Fibroblast of skin of right biceps (primary cell): ENCODE data around the gene IPO11.
"Not testable (repeated sequence)": the region's sequence is repeated elsewhere in the genome, so short reads cannot be mapped to it uniquely, and the experiment has no call there.

ENCODE experiments used
- DNase-seq: peaks from one replicate; pipeline ENCODE4 v3.0.0-alpha.2; 2013

Gene IPO11

DNA sequence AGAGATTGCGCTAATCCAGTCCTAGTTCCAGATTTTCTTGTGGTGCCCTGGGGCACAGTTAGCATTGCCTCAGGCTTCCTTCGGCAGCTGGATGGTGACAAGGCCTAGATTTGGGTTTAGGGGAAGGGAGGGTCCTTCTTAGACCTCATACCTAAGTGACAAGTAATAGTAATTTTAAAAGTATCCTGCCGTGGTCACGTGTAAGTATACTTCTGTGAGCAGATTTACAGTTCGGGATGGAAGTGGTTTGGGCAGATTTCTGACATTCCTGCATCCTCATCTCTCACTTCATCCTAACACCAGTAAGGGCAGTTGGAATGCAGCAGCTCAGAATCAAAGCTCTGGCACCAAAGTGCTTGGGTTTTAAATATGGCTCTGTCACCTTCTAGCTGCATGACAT is 237.6 kb downstream of the IPO11 start:
- DNase-seq, result peak; percentile 29

DNA sequence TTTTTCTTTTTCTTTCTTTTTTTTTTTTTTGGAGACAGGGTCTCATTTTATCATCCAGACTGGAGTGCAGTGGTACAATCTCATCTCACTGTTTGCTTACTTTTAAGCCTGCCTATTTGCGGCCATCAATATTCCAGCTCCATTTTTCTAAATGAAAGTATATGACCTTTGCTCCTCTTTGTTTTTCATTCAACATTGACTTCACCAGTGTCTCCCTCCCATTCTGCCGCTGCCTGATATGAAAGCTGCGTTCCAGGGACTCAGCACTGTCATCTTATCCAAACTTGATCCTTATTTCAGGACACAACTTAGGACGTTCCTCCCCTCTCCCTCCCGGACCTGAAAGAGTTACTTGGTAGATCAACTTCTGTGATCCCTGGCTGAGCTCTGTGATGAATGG is 239.7 kb downstream of the IPO11 start:
- DNase-seq, result no peak

DNA sequence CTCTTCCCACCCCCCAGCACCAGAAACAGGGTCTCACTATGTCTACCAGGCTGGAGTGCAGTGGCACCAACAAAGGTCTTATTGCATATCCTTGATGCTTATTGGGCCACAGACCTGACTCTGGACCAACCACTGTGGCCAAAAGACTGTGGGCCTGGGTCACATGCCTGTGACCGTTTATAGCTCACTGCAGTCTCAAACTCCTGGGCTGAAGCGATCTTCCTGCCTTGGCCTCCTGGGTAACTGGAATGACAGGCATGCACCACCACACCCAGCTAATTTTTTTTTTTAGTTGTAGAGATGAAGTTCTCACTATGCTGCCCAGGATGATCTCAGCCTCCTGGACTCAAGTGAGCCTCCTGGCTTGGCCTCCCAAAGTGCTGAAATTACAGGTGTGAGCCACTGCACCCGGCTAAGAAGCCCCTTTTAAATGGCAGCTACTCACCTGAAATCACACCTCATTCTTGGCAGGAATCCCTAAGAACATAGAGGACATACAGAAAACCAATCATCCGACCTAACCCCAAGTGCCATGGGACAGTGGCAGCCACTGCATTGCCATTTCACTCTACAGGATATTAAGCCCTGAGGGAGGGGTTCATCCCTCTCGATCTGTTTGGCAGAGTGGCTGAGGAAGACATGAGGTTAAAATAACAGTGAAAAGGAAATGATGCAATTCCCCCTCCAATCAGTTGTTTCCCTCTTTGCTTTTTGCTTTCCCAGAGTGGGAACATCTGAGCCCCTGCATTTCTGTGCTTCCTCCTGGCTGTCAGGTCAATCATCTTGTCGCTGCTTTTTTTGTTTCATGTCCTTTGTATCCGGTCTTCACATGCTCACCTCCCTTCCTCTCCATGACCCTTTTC is 240.7 kb downstream of the IPO11 start:
- DNase-seq, result no peak

DNA sequence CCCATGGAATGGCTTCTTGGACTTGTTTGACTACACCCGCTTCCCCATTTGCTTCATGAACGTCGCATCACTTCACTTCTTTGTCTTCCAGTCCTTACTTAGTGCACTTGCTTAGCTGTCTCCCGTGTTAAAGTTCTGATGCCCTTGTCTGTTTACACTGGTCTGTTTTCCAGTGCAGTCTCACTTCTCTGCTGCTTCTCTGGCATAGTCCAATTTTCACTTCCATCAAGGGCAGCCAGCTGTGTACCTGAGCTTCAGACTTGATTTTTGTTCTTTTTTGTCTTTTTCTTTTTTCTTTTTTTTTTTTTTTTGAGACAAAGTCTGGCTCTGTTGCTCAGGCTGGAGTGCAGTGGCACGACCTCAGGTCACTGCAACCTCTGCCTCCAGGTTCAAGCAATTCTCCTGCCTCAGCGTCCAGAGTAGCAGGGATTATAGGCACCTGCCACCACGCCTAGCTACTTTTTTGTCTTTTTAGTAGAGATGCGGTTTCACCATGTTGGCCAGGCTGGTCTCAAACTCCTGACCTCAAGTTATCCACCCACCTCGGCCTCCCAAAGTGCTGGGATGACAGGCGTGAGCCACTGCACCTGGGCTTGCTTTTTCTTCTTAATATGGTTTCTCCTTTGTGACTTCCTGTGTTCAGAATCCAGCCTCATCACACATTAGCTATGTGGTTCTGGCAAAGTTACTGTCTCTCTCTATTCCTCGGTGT is 241.5 kb downstream of the IPO11 start:
- no peak for DNase-seq

DNA sequence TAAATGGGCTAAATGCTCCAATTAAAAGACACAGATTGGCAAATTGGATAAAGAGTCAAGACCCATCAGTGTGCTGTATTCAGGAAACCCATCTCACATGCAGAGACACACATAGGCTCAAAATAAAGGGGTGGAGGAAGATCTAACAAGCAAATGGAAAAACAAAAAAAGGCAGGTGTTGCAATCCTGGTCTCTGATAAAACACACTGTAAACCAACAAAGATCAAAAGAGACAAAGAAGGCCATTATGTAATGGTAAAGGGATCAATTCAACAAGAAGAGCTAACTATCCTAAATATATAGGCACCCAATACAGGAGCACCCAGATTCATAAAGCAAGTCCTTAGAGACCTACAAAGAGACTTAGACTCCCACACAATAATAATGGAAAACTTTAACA is 245.2 kb downstream of the IPO11 start:
- not testable (repeated sequence) for DNase-seq

DNA sequence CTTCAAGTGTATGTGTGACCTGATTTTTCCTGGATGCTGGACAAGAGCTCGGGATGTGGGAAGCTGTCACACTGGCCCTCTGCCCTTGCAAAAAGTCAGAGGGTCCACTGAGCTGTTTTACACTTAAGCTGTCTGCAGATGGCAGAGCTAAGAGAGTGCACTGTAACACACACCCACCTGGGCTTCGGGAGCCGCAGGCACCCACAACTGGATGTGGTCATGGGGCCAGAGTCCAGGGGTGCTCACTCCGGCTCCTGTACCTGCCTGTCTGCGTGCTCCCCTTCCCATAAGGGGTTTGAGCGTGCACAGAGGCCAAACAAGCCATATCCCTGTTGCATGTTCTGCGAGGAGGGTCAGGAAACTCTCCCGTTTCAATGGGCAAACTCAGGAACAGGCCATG is 248.6 kb downstream of the IPO11 start:
- no peak for DNase-seq

DNA sequence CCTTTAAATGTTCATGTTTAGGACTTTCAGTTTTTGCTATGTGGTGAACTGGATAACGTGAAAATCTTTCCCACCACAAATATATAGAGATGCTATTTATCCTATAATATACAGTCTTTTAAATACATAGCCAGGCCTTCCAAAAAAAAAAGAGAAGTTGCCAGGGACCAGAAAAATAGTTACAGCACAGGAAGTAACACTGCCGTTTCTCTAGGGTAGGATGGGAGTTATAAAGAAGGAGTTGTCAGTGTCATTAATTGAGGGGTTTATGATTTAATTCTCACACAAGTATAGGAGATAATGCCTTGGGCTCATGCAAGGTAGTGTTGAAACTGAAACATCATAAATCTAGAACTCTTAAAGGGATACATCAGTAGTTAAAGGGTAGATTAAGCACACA is 250.0 kb downstream of the IPO11 start:
- DNase-seq, result no peak

DNA sequence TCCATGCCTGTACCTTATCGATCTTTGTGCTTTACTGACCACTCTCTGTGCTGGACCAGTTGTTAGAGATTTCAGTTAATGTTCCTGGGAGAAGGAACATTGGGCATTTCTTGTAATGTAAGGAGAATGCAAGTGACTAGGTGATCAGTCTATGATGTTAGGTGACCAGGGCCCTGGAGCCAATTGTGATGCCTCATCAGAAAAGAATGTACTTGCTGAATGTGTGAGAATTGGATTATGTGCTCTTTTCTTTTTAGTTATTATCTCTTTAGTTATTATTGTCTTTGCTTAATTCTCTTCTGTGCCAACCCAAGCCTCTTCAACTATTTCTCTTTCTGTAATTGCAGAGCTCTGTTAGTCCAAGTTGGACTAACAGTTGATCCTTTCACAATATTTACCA is 258.9 kb downstream of the IPO11 start:
- no peak for DNase-seq

DNA sequence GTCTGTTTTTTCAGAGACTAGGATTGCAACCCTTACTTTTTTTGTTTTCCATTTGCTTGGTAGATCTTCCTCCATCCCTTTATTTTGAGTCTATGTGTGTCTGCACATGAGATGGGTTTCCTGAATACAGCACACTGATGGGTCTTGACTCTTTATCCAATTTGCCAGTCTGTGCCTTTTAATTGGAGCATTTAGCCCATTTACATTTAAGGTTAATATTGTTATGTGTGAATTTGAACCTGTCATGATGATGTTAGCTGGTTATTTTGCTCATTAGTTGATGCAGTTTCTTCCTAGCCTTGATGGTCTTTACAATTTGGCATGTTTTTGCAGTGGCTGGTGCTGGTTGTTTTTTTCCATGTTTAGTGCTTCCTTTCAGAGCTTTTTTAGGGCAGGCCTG is 264.0 kb downstream of the IPO11 start:
- not testable (repeated sequence) for DNase-seq
